ENCODE measurements around the gene CERK.

CERK gene

DNA sequence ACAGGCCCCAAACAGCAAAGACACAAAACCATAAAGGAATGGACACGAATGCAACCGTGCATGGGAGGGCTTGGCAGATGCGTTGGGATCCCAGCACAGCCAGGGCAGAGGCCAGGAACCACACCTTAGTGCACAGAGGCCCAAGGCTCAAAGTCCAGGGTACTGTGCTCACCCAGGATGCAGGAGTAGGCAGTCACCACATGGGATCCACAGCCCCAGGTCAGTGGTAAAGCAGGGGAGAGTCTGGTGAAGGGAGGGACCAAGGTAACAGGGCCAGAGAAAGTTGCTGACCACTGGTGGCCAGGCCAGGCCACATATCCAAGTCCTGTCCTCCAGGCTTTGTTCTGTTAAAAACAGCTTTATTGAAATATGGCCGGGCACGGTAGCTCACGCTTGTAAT lies 6.5 kb upstream of the CERK start:
- H3K4me3 ChIP-seq (ENCODE audit: low read depth, low read length): no peak overlapping the region
- TF ChIP-seq, protein P1, sequence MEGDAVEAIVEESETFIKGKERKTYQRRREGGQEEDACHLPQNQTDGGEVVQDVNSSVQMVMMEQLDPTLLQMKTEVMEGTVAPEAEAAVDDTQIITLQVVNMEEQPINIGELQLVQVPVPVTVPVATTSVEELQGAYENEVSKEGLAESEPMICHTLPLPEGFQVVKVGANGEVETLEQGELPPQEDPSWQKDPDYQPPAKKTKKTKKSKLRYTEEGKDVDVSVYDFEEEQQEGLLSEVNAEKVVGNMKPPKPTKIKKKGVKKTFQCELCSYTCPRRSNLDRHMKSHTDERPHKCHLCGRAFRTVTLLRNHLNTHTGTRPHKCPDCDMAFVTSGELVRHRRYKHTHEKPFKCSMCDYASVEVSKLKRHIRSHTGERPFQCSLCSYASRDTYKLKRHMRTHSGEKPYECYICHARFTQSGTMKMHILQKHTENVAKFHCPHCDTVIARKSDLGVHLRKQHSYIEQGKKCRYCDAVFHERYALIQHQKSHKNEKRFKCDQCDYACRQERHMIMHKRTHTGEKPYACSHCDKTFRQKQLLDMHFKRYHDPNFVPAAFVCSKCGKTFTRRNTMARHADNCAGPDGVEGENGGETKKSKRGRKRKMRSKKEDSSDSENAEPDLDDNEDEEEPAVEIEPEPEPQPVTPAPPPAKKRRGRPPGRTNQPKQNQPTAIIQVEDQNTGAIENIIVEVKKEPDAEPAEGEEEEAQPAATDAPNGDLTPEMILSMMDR (IDR thresholded peaks at IDR 0.05; ENCODE audit: insufficient read depth, low read depth, low read length, missing control alignments): no peak

DNA sequence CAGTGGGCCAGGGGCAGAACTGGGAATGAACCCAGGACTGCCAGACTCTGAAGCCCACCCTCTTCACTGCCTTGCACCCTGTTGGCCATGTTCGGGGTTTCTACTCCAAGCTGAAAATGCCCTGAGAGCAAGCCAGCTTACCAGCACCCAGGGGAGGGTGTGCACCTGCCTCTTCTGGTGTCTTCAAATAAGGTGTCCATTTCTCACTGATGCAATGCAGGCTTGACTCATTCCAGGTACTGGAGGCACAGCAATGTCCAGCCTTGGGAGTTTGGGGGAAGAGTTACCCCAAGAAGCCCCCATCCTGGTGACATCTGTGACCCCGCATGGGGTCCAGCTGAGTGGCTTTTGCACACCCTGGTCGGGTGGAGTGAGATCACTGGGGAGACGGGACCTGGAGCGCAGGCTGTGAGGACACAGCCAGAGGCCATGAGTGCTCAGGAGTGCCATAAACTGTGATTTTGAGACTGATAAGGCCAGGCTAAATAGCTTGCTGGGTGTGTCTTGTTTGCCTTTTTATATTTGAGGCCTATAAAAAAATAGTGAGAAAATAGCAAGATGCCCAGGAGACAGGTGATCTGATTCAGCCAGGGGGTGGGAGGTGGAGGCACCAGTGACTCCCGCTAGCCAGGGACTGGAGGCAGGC lies 4.6 kb upstream of the CERK start:
- no peak overlapping the region for H3K4me3 ChIP-seq (ENCODE audit: low read depth, low read length)
- TF ChIP-seq, protein P1 (IDR thresholded peaks at IDR 0.05; ENCODE audit: insufficient read depth, low read depth, low read length, missing control alignments): no peak
- DNase-seq (ENCODE audit: low read depth): no peak

More for the DNA sequence above, 6.5 kb upstream of the CERK start:
- DNase-seq (ENCODE audit: low read depth): no peak

- no peak for DNase-seq (ENCODE audit: low read depth)
- TF ChIP-seq, protein P1 (IDR thresholded peaks at IDR 0.05; ENCODE audit: insufficient read depth, low read depth, low read length, missing control alignments): no peak
- no peak overlapping the region for H3K4me3 ChIP-seq (ENCODE audit: low read depth, low read length)
Measured at GRCh38 chr22:46741974-46742519, 4.0 kb upstream of the CERK start.

DNA sequence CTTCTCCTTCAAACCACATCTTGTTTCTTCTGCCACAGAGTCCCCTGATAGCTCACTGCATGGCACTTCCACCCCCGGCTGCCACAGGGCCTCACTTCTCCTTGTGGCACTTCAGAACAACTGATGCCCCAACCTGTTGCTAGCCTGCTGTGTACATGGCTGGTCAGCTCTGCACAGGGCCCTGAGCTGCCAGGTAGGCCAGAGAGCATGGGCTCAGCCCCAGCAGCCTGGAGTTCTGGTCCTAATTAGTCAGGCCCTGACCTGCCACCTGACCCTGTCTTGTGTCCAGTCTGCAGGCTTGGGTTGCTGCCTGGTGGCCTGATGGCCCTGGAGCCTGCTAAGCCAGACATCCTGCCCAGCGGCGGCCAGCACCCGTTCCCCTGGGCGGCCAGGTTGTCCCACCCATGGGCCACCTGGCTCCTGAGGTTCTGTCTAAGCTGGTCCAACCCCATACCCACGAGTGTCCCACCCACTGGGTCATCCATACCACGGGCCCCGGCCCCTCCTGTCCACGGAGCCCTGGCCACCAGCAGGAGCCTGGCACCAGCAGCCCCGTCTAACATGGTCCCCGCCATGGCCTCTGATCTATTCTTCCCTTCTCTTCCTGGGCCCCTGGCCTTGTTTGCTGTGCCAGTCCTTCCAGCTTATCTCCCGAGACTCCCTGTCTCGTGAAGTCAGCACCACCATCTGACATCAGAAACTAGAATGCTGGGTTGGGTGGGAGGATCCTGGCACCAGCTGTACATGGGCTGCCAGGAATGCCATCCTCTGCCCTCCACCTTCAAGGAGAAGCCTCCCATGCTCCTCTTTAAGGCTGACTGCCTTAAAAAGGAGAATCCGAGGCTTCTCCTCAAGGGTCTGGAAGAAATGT lies 3.1 kb upstream of the CERK start:
- TF ChIP-seq, protein P1 (IDR thresholded peaks at IDR 0.05; ENCODE audit: insufficient read depth, low read depth, low read length, missing control alignments): no peak
- DNase-seq (ENCODE audit: low read depth): no peak
- H3K4me3 ChIP-seq (ENCODE audit: low read depth, low read length): no peak overlapping the region

- TF ChIP-seq, protein P1 (IDR thresholded peaks at IDR 0.05; ENCODE audit: insufficient read depth, low read depth, low read length, missing control alignments): no peak
- H3K4me3 ChIP-seq (ENCODE audit: low read depth, low read length): no peak overlapping the region
- DNase-seq (ENCODE audit: low read depth): no peak
Measured at GRCh38 chr22:46739094-46739870, 1.2 kb upstream of the CERK start.

- H3K4me3 ChIP-seq (ENCODE audit: low read depth, low read length): peak overlapping the region; percentile 53
- TF ChIP-seq, protein P1 (IDR thresholded peaks at IDR 0.05; ENCODE audit: insufficient read depth, low read depth, low read length, missing control alignments): no peak
- DNase-seq (ENCODE audit: low read depth): peak; percentile 15
Measured at GRCh38 chr22:46738647-46739093, 618 bp upstream of the CERK start.
